K562 (cell line): ENCODE measurements around the gene VSIG10. TPM values are rescaled to one million over a fixed set of nuclear protein-coding genes. Genes with fewer than 3 reads are reported as not detected.
A peak's percentile ranks its signal among the peaks of the same experiment; 100 is the strongest.

Source experiments
- ATF7 ChIP-seq: fragments of 450-650 bp; IDR thresholded peaks from 2 replicates; pipeline ENCODE4 v1.7.1; 2014; ENCODE audit warnings: mild to moderate bottlenecking, moderate library complexity
- CHD1 ChIP-seq: fragments of 200-600 bp; sonication (generic); IDR thresholded peaks from one replicate; pipeline ENCODE4 v1.6.1; 2012; ENCODE audit warnings: mild to moderate bottlenecking, moderate library complexity, low read length, inconsistent platforms
- GABPA ChIP-seq: fragments of 200-800 bp; sonication (Bioruptor generic); conservative IDR thresholded peaks from 2 replicates; pipeline ENCODE4 v1.6.1; 2016; ENCODE audit warnings: low read depth, missing genetic modification characterization, missing compliant biosample characterization
- GATAD2B ChIP-seq: fragments of 450-650 bp; IDR thresholded peaks from 2 replicates; pipeline ENCODE4 v1.6.1; 2017; ENCODE audit warnings: mild to moderate bottlenecking, borderline replicate concordance
- JUND ChIP-seq, 2 experiments: IDR thresholded peaks; 2 replicates in 1 of 2; 3 replicates in 1 of 2; pipeline ENCODE4 v1.6.1; 2011; ENCODE audit warnings: borderline replicate concordance in 2 of 2, low read depth in 2 of 2, low read length in 2 of 2, improper control_type of control experiment in 1 of 2, missing biosample characterization in 1 of 2, missing genetic modification characterization in 1 of 2, missing genetic modification reagents in 1 of 2
- KAT2B ChIP-seq: IDR thresholded peaks from one replicate; pipeline ENCODE4 v1.6.1; 2012; ENCODE audit warnings: low read depth, mild to moderate bottlenecking, control low read depth, inconsistent platforms, low read length, moderate library complexity
- MTA1 ChIP-seq: fragments of 450-650 bp; IDR thresholded peaks from 2 replicates; pipeline ENCODE4 v1.6.1; 2017; ENCODE audit warnings: borderline replicate concordance
- MYNN ChIP-seq, 2 experiments: sonication (generic); formaldehyde crosslinking in 1 of 2; IDR thresholded peaks; 2 replicates each; pipeline versions ENCODE4 v1.5.0 to v1.6.1; 2016 to 2020; ENCODE audit warnings: antibody characterized with exemption in 1 of 2, missing genetic modification reagents in 1 of 2
- PHB2 ChIP-seq: fragments of 450-650 bp; IDR thresholded peaks from 2 replicates; pipeline ENCODE4 v1.6.1; 2017; ENCODE audit warnings: low read depth
- POLR2H ChIP-seq: IDR thresholded peaks from 2 replicates; pipeline ENCODE4 v1.6.1; 2016; ENCODE audit warnings: missing genetic modification characterization, low read depth, mild to moderate bottlenecking, control low read depth, missing compliant biosample characterization, moderate library complexity
- PRDM10 ChIP-seq: fragments of 450-650 bp; IDR thresholded peaks from 2 replicates; pipeline ENCODE4 v1.6.1; 2018; ENCODE audit not compliant: partially characterized antibody
- RBFOX2 ChIP-seq: fragments of 200-400 bp; formaldehyde crosslinking; IDR thresholded peaks from 2 replicates; pipeline ENCODE4 v1.6.1; 2017; ENCODE audit warnings: low read depth, mild to moderate bottlenecking, low read length, moderate library complexity
- RBM25 ChIP-seq: fragments of 200-400 bp; formaldehyde crosslinking; IDR thresholded peaks from 2 replicates; pipeline ENCODE4 v1.6.1; 2018; ENCODE audit warnings: low read length, low read depth, moderate library complexity; ENCODE audit not compliant: severe bottlenecking
- RBM34 ChIP-seq: fragments of 200-400 bp; formaldehyde crosslinking; IDR thresholded peaks from 2 replicates; pipeline ENCODE4 v1.6.1; 2018; ENCODE audit warnings: low read length, borderline replicate concordance; ENCODE audit not compliant: insufficient read depth
- SRSF7 ChIP-seq: fragments of 200-400 bp; formaldehyde crosslinking; optimal IDR thresholded peaks from 2 replicates; pipeline ENCODE3; 2017; ENCODE audit warnings: mild to moderate bottlenecking, low read depth, low read length
- TBP ChIP-seq: optimal IDR thresholded peaks from 2 replicates; pipeline ENCODE3; 2011; ENCODE audit warnings: low read depth, low read length, improper control_type of control experiment
- TCF3 ChIP-seq: sonication (generic); formaldehyde crosslinking; IDR thresholded peaks from 2 replicates; pipeline ENCODE4 v1.4.0; 2020; ENCODE audit warnings: mild to moderate bottlenecking, missing genetic modification reagents
- YY1 ChIP-seq, 3 experiments: IDR thresholded peaks; 2 replicates each; pipeline ENCODE4 v1.6.1; 2011; ENCODE audit warnings: low read length in 2 of 3, mild to moderate bottlenecking in 2 of 3, moderate library complexity in 2 of 3, borderline replicate concordance in 1 of 3, control low read depth in 1 of 3, low read depth in 1 of 3; ENCODE audit not compliant: insufficient read depth in 3 of 3, insufficient replicate concordance in 2 of 3, control insufficient read depth in 1 of 3, insufficient read length in 1 of 3; ENCODE audit errors: extremely low read depth in 1 of 3
- ZC3H11A ChIP-seq: IDR thresholded peaks from 2 replicates; pipeline ENCODE4 v1.6.1; 2012; ENCODE audit warnings: low read depth, low read length, improper control_type of control experiment
- polyA plus RNA-seq, 8 experiments: library from polyadenylated mRNA; depleted of rRNA in 4 of 8; stranded (reverse) in 5 of 8; unstranded in 3 of 8; fragments of >200 nt; fragmentation: Nextera tagmentation in 2 of 8; fragmentation: Illumina TruSeq in 1 of 8; extraction: Ambion mirVana in 2 of 8; extraction: Trizol in 1 of 8; gene quantifications; 2 replicates each; pipeline versions ENCODE4 v1.2.1 to v1.2.3, GENCODE V29; 2011 to 2014; ENCODE audit warnings: inconsistent platforms in 1 of 8, missing spikeins in 1 of 8
- total RNA-seq, 7 experiments: library from RNA; depleted of rRNA in 6 of 7; stranded (reverse); fragments of >200 nt in 6 of 7; fragmentation: Illumina TruSeq in 2 of 7; extraction: Trizol in 2 of 7; gene quantifications; 2 replicates each; pipeline versions ENCODE4 v1.2.1 to v1.2.3, GENCODE V29; 2011 to 2021; ENCODE audit warnings: low replicate concordance in 1 of 7
- TF ChIP-seq, protein P1 (sequence below): sonication (generic); formaldehyde crosslinking; IDR thresholded peaks from 2 replicates; pipeline ENCODE4 v1.8.1; 2023; ENCODE audit warnings: mild to moderate bottlenecking, missing genetic modification reagents

VSIG10 gene
- total and polyA plus RNA-seq, 9 of the 15 experiments (the other 6 are each of a cell fraction or from before 2014, with no cell fraction given), result 4.1 to 8.8 (median 4.7) TPM

GRCh38 chr12:118016424-118017264 is 87.2 kb downstream of the VSIG10 start, which contains the start of gene RFC5 (continued):
- TF ChIP-seq JUND (IDR thresholded peaks at IDR 0.05; ENCODE audit: borderline replicate concordance, low read depth, low read length) (peak; percentile 27; the same call in 1 of the 2 replicates), JUND (tag; IDR thresholded peaks at IDR 0.05; ENCODE audit: borderline replicate concordance, low read depth, low read length) (no peak; the same call in 2 of the 3 replicates), PRDM10 (no peak), RBM25 (peak; percentile 92), RBFOX2 (peak; percentile 100), GATAD2B (no peak), ATF7 (peak; percentile 33; the same call in 1 of the 2 replicates), TBP (peak; percentile 95), ZC3H11A (no peak), MYNN (IDR thresholded peaks at IDR 0.05) (peak; percentile 99), MYNN (CRISPR knock-in tag; IDR thresholded peaks at IDR 0.05) (peak; percentile 88), SRSF7 (no peak), MTA1 (0 out of 2 replicates have a peak, but pooled peaks have one; percentile 36), YY1 (IDR thresholded peaks at IDR 0.05; ENCODE audit: borderline replicate concordance in 1 of 3, control insufficient read depth in 1 of 3, extremely low read depth in 1 of 3, insufficient read depth in 3 of 3, insufficient read length in 1 of 3, insufficient replicate concordance in 2 of 3, low read depth in 1 of 3, low read length in 2 of 3) (peak in 2 of 3 experiments; percentile 60 to 70), POLR2H (tag) (peak; percentile 72), PHB2 (no peak), GABPA (tag) (peak; percentile 84), RBM34 (no peak), KAT2B (no peak), CHD1 (peak; percentile 69), TCF3 (CRISPR knock-in tag) (0 out of 2 replicates have a peak, but pooled peaks have one; percentile 28)
- TF ChIP-seq, protein P1, sequence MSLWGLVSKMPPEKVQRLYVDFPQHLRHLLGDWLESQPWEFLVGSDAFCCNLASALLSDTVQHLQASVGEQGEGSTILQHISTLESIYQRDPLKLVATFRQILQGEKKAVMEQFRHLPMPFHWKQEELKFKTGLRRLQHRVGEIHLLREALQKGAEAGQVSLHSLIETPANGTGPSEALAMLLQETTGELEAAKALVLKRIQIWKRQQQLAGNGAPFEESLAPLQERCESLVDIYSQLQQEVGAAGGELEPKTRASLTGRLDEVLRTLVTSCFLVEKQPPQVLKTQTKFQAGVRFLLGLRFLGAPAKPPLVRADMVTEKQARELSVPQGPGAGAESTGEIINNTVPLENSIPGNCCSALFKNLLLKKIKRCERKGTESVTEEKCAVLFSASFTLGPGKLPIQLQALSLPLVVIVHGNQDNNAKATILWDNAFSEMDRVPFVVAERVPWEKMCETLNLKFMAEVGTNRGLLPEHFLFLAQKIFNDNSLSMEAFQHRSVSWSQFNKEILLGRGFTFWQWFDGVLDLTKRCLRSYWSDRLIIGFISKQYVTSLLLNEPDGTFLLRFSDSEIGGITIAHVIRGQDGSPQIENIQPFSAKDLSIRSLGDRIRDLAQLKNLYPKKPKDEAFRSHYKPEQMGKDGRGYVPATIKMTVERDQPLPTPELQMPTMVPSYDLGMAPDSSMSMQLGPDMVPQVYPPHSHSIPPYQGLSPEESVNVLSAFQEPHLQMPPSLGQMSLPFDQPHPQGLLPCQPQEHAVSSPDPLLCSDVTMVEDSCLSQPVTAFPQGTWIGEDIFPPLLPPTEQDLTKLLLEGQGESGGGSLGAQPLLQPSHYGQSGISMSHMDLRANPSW (CRISPR knock-in tag), result 0 out of 2 replicates have a peak, but pooled peaks have one; percentile 8
